RWPE2 (cell line): ENCODE data around the gene CKMT2.
A peak's percentile ranks its signal among the peaks of the same experiment; 100 is the strongest.

ENCODE experiments used
- ATAC-seq: fragments of 200-7000 bp; cut with Tn5 transposase; 3 replicates; pipeline ENCODE4 v1.9.1; 2021; ENCODE audit warnings: low read depth
- DNase-seq: peaks from one replicate; pipeline ENCODE4 v3.0.0-alpha.2; 2020; ENCODE audit warnings: low spot score
- H3K27ac ChIP-seq: fragments of 450-650 bp; 2 replicates; pipeline ENCODE4 v1.5.1; 2017; ENCODE audit warnings: mild to moderate bottlenecking; ENCODE audit not compliant: poor library complexity, severe bottlenecking
- H3K27me3 ChIP-seq: fragments of 250-450 bp; sonication (Bioruptor Pico); 2 replicates; pipeline ENCODE4 v1.5.1; 2021; ENCODE audit warnings: mild to moderate bottlenecking, moderate library complexity; ENCODE audit not compliant: insufficient read depth, poor library complexity, severe bottlenecking
- H3K36me3 ChIP-seq: fragments of 250-450 bp; sonication (Bioruptor Pico); 2 replicates; pipeline ENCODE4 v1.5.1; 2020; ENCODE audit warnings: low read depth, mild to moderate bottlenecking, moderate library complexity
- H3K4me1 ChIP-seq: fragments of 250-450 bp; sonication (Bioruptor Pico); 2 replicates; pipeline ENCODE4 v1.5.1; 2021; ENCODE audit warnings: mild to moderate bottlenecking, moderate library complexity; ENCODE audit not compliant: insufficient read depth, poor library complexity, severe bottlenecking
- H3K4me3 ChIP-seq: fragments of 250-450 bp; sonication (Bioruptor Pico); 2 replicates; pipeline ENCODE4 v1.5.1; 2021; ENCODE audit warnings: mild to moderate bottlenecking, moderate library complexity; ENCODE audit not compliant: severe bottlenecking
- H3K9me3 ChIP-seq: fragments of 250-450 bp; sonication (Bioruptor Pico); 2 replicates; pipeline ENCODE4 v1.5.1; 2021; ENCODE audit warnings: mild to moderate bottlenecking, moderate library complexity; ENCODE audit not compliant: severe bottlenecking
- CTCF ChIP-seq: fragments of 450-650 bp; IDR thresholded peaks from one replicate; pipeline ENCODE4 v1.5.1; 2017; ENCODE audit warnings: mild to moderate bottlenecking, moderate library complexity; ENCODE audit not compliant: poor library complexity, severe bottlenecking

Gene CKMT2

GRCh38 chr5:81213070-81213469, 20.1 kb upstream of the CKMT2 start:
- Histone ChIP-seq H3K4me1 (no peaks in the 10 kb centered on the region), H3K9me3 (no peaks in the 10 kb centered on the region), H3K27ac (no peak overlapping the region), H3K27me3 (no peaks in the 10 kb centered on the region), H3K4me3 (no peak overlapping the region), H3K36me3 (no peaks in the 10 kb centered on the region)
- no peak for TF ChIP-seq CTCF
- peak; percentile 28; the same call in 1 of the 3 replicates for ATAC-seq
- DNase-seq, result no peak

DNA sequence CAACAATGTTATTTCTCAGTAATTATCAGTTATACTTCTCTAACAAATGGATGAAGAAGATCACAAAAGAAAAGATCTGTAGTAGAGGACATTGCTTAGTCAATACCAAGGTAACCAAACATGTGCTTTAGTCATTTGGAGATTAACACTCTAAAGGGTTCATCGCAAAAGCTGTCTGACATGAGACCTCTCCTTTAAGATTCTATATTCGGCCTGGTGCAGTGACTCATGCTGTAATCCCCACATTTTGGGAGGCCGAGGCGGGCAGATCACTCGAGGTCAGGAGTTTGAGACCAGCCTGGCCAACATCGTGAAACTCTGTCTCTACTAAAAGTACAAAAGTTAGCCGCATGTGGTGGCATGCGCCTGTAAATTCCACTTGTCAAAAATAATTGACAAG, 18.3 kb upstream of the CKMT2 start:
- ATAC-seq (no peak), DNase-seq (no peak)
- Histone ChIP-seq H3K27ac (no peak overlapping the region), H3K36me3 (no peaks in the 10 kb centered on the region), H3K27me3 (no peaks in the 10 kb centered on the region), H3K9me3 (no peaks in the 10 kb centered on the region), H3K4me3 (no peak overlapping the region), H3K4me1 (no peaks in the 10 kb centered on the region)
- no peak for TF ChIP-seq CTCF

- no peaks in the 10 kb centered on the region for H3K9me3 ChIP-seq
- H3K36me3 ChIP-seq, result no peaks in the 10 kb centered on the region
- DNase-seq (no peak), ATAC-seq (no peak)
- H3K27ac ChIP-seq, result no peak overlapping the region
- H3K4me3 ChIP-seq, result no peak overlapping the region
- no peaks in the 10 kb centered on the region for H3K4me1 ChIP-seq
- no peaks in the 10 kb centered on the region for H3K27me3 ChIP-seq
- TF ChIP-seq CTCF, result no peak
Observed at GRCh38 chr5:81216152-81216551, 17.0 kb upstream of the CKMT2 start.

DNA sequence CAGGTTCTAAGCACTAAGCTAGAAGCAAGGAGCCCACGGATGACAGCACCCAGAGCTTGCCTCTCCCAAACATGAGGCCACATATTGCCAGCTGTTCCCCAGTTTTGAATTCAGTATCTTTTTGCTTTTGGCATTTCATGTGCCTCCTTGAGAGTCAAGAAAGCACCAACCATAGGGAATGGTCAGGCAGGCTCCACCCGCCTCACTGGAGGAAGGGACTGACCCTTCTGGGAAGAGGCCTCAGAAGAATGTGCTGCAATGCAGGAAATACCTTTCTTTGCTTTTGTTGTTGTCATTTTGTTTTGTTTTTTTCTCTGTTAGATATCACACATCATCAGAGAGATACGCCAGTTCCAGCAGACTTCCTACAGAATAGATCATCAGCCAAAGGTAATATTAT, 13.7 kb upstream of the CKMT2 start:
- TF ChIP-seq CTCF, result no peak

GRCh38 chr5:81222285-81222684, 10.8 kb upstream of the CKMT2 start:
- Histone ChIP-seq H3K27me3 (no peaks in the 10 kb centered on the region), H3K27ac (no peak overlapping the region), H3K9me3 (no peaks in the 10 kb centered on the region), H3K4me1 (no peaks in the 10 kb centered on the region), H3K36me3 (no peaks in the 10 kb centered on the region), H3K4me3 (no peak overlapping the region)
- no peak for TF ChIP-seq CTCF
- DNase-seq (no peak), ATAC-seq (no peak)

More for the DNA sequence above, 13.7 kb upstream of the CKMT2 start:
- H3K27me3 ChIP-seq, result no peaks in the 10 kb centered on the region
- no peaks in the 10 kb centered on the region for H3K36me3 ChIP-seq
- no peaks in the 10 kb centered on the region for H3K9me3 ChIP-seq
- no peaks in the 10 kb centered on the region for H3K4me1 ChIP-seq
- ATAC-seq (no peak), DNase-seq (no peak)
- H3K4me3 ChIP-seq, result no peak overlapping the region
- H3K27ac ChIP-seq, result no peak overlapping the region
